ENCODE data around the gene ILRUN.

- TF ChIP-seq POLR2A (IDR thresholded peaks at IDR 0.05) (no peak), CTCF (IDR thresholded peaks at IDR 0.05) (no peak)
Observed at GRCh38 chr6:34684364-34684763, 12.2 kb downstream of the ILRUN start.

All from lower leg skin (tissue), 3 donors.